Duodenal mucosa (tissue), 2 donors: ENCODE data around the gene SUMO2.
"Not testable (repeated sequence)": the region's sequence is repeated elsewhere in the genome, so short reads cannot be mapped to it uniquely, and the experiment has no call there.

Experiments used
- H3K27ac ChIP-seq: one replicate; pipeline ENCODE4 v1.7.0; 2013; ENCODE audit warnings: low read depth, low read length
- H3K27me3 ChIP-seq, 2 donors: one replicate each; pipeline ENCODE4 v1.7.0; 2013; ENCODE audit warnings: low read length in 2 of 2, control low read depth in 1 of 2; ENCODE audit not compliant: insufficient read depth in 2 of 2, control insufficient read depth in 1 of 2
- H3K36me3 ChIP-seq, 2 donors: one replicate each; pipeline ENCODE4 v1.7.0; 2013; ENCODE audit warnings: low read length in 2 of 2, control low read depth in 1 of 2; ENCODE audit not compliant: insufficient read depth in 2 of 2, control insufficient read depth in 1 of 2
- H3K4me1 ChIP-seq, 2 donors: one replicate each; pipeline ENCODE4 v1.7.0; 2013; ENCODE audit warnings: low read length in 2 of 2, control low read depth in 1 of 2; ENCODE audit not compliant: insufficient read depth in 2 of 2, control insufficient read depth in 1 of 2
- H3K4me3 ChIP-seq, 2 donors: one replicate each; pipeline ENCODE4 v1.7.0; 2013; ENCODE audit warnings: low read length in 2 of 2, low read depth in 1 of 2
- H3K9ac ChIP-seq, 2 donors: one replicate each; pipeline ENCODE4 v1.7.0; 2013; ENCODE audit warnings: low read length in 2 of 2, low read depth in 1 of 2
- H3K9me3 ChIP-seq, 2 donors: one replicate each; pipeline ENCODE4 v1.7.0; 2013; ENCODE audit warnings: low read length in 2 of 2, control low read depth in 1 of 2; ENCODE audit not compliant: control insufficient read depth in 1 of 2

Gene SUMO2

GRCh38 chr17:75133607-75134347 is 49.0 kb downstream of the SUMO2 start:
- H3K9ac ChIP-seq, H3K4me3 ChIP-seq, H3K27me3 ChIP-seq, H3K9me3 ChIP-seq, H3K27ac ChIP-seq: not testable (repeated sequence)
- Histone ChIP-seq H3K36me3 (peaks cover 3 to 29% of the 10 kb centered on the region in 2 donors), H3K4me1 (peaks cover 7 to 12% of the 10 kb centered on the region in 2 donors)

GRCh38 chr17:75133001-75133400 is 49.8 kb downstream of the SUMO2 start:
- Histone ChIP-seq H3K27ac (no peak overlapping the region), H3K9me3 (no peaks in the 10 kb centered on the region), H3K4me3 (no peak overlapping the region), H3K4me1 (peaks cover 10 to 12% of the 10 kb centered on the region in 2 donors), H3K9ac (no peak overlapping the region), H3K36me3 (peaks cover 3 to 32% of the 10 kb centered on the region in 2 donors), H3K27me3 (no peaks in the 10 kb centered on the region)

GRCh38 chr17:75132018-75133000 is 50.5 kb downstream of the SUMO2 start:
- Histone ChIP-seq H3K4me3 (peak overlapping the region; percentile 77 to 79), H3K36me3 (peaks cover 3 to 32% of the 10 kb centered on the region in 2 donors), H3K27ac (peak overlapping the region; percentile 70), H3K4me1 (peaks cover 10 to 12% of the 10 kb centered on the region in 2 donors), H3K9ac (peak overlapping the region; percentile 79 to 82)
- H3K9me3 ChIP-seq, H3K27me3 ChIP-seq: not testable (repeated sequence)

- H3K36me3 ChIP-seq: peaks cover 3 to 32% of the 10 kb centered on the region in 2 donors
- H3K4me3 ChIP-seq: peak within 1 kb of the TSS; percentile 77 to 79
- H3K9me3 ChIP-seq: no peaks in the 10 kb centered on the region
- peak within 1 kb of the TSS; percentile 70 for H3K27ac ChIP-seq
- H3K27me3 ChIP-seq: no peaks in the 10 kb centered on the region
- peaks cover 10 to 13% of the 10 kb centered on the region in 2 donors for H3K4me1 ChIP-seq
- peak within 1 kb of the TSS; percentile 79 to 82 for H3K9ac ChIP-seq
Measured at GRCh38 chr17:75131278-75132017, 51.3 kb downstream of the SUMO2 start, which contains the start of gene NT5C. TSS of gene NT5C (minus strand) at chr17:75131742. CDS start at chr17:75131707, 35 bp downstream.

GRCh38 chr17:75130632-75131277 is 52.0 kb downstream of the SUMO2 start:
- Histone ChIP-seq H3K27me3 (no peaks in the 10 kb centered on the region), H3K4me3 (peak overlapping the region; percentile 77 to 79), H3K27ac (peak overlapping the region; percentile 70), H3K9ac (peak overlapping the region; percentile 79 to 82), H3K9me3 (no peaks in the 10 kb centered on the region), H3K36me3 (peaks cover 3 to 27% of the 10 kb centered on the region in 2 donors), H3K4me1 (peaks cover 16 to 19% of the 10 kb centered on the region in 2 donors)

- no peaks in the 10 kb centered on the region for H3K9me3 ChIP-seq
- H3K27ac ChIP-seq: no peak overlapping the region
- H3K36me3 ChIP-seq: peaks cover 3 to 21% of the 10 kb centered on the region in 2 donors
- peak overlapping the region; percentile 77 to 79 for H3K4me3 ChIP-seq
- peaks cover 20 to 24% of the 10 kb centered on the region in 2 donors for H3K4me1 ChIP-seq
- H3K27me3 ChIP-seq: no peaks in the 10 kb centered on the region
- H3K9ac ChIP-seq: peak overlapping the region; percentile 79 to 82
Measured at GRCh38 chr17:75130059-75130631, 52.6 kb downstream of the SUMO2 start.

GRCh38 chr17:75129576-75129975 is 53.2 kb downstream of the SUMO2 start:
- no peak overlapping the region for H3K9ac ChIP-seq
- H3K27me3 ChIP-seq: no peaks in the 10 kb centered on the region
- no peak overlapping the region for H3K4me3 ChIP-seq
- H3K36me3 ChIP-seq: peaks cover 3 to 18% of the 10 kb centered on the region in 2 donors
- peaks cover 26 to 30% of the 10 kb centered on the region in 2 donors for H3K4me1 ChIP-seq
- no peak overlapping the region for H3K27ac ChIP-seq
- H3K9me3 ChIP-seq: no peaks in the 10 kb centered on the region

GRCh38 chr17:75128694-75129505 is 53.9 kb downstream of the SUMO2 start:
- peaks cover 31 to 35% of the 10 kb centered on the region in 2 donors for H3K4me1 ChIP-seq
- no peak overlapping the region for H3K4me3 ChIP-seq
- no peak overlapping the region for H3K9ac ChIP-seq
- no peak overlapping the region for H3K27ac ChIP-seq
- H3K27me3 ChIP-seq: no peaks in the 10 kb centered on the region
- H3K36me3 ChIP-seq: peaks cover 3 to 18% of the 10 kb centered on the region in 2 donors
- H3K9me3 ChIP-seq: no peaks in the 10 kb centered on the region
